Pancreas (tissue), 10 donors: Measurements from ENCODE around the gene CEP72. TPM values are rescaled to one million over a fixed set of nuclear protein-coding genes. Genes with fewer than 3 reads are reported as not detected.
"Not testable (repeated sequence)": the region's sequence is repeated elsewhere in the genome, so short reads cannot be mapped to it uniquely, and the experiment has no call there.

Source experiments
- ATAC-seq, 4 donors: fragments of 200-7000 bp; cut with Tn5 transposase; one replicate each; pipeline versions ENCODE4 v1.8.0 to v1.9.1; 2020; ENCODE audit warnings: mild to moderate bottlenecking in 4 of 4, moderate library complexity in 4 of 4
- DNase-seq, 6 donors: peaks; one replicate each; pipeline ENCODE4 v3.0.0-alpha.2; 2020
- FAIRE-seq: peaks from 2 replicates; lab custom pipeline; 2012; peaks lifted over from hg19 to GRCh38; lab: Jason Lieb, UNC
- H3K27ac ChIP-seq, 4 donors: fragments of 200-600 bp; sonication (generic); 1 replicate in 3 of 4; 2 replicates in 1 of 4; pipeline versions ENCODE4 v1.5.0 to v1.8.0; 2020
- H3K27me3 ChIP-seq, 4 donors: fragments of 200-600 bp; one replicate each; pipeline ENCODE4 v1.8.0; 2021
- H3K36me3 ChIP-seq, 3 donors: fragments of 200-600 bp; sonication (generic) in 1 of 3; one replicate each; pipeline versions ENCODE4 v1.5.0 to v1.8.0; 2020 to 2021
- H3K4me1 ChIP-seq, 3 donors: fragments of 200-600 bp; one replicate each; pipeline ENCODE4 v1.8.0; 2021
- H3K4me3 ChIP-seq, 4 donors: fragments of 200-600 bp; sonication (generic) in 2 of 4; one replicate each; pipeline versions ENCODE4 v1.5.0 to v1.8.0; 2020 to 2021
- H3K9me3 ChIP-seq, 4 donors: fragments of 200-600 bp; one replicate each; pipeline ENCODE4 v1.8.0; 2021
- WGBS, 2 donors: extraction: QIAGEN DNeasy Blood & Tissue Kit; methylation state at CpG; one replicate each; pipeline ENCODE4 v1.1.7; 2013; 5-methylcytosine and 5-hydroxymethylcytosine counted together
- intact Hi-C, 3 donors: fragments of 100-400 bp; cut with DNase I; formaldehyde crosslinking; loops; one replicate each; pipeline versions ENCODE4 v1.11.1 to v1.14.2; 2022
- polyA plus RNA-seq, 2 donors: library from polyadenylated mRNA; stranded (reverse); fragments of 200-250 nt; gene quantifications; one replicate each; pipeline ENCODE4 v1.2.3, GENCODE V29; 2013
- total RNA-seq, 6 donors: library from RNA; stranded (reverse); fragmentation: NEBNext Ultra II Directional in 4 of 6; extraction: Animal tissue kit (Norgen Biotek cat#: 25700) in 4 of 6; gene quantifications; one replicate each; pipeline versions ENCODE4 v1.2.1 to v1.2.4, GENCODE V29; 2021 to 2023
- TF ChIP-seq, protein P1 (sequence below), 4 donors: fragments of 200-600 bp; sonication (generic) in 3 of 4; IDR thresholded peaks; one replicate each; pipeline versions ENCODE4 v1.5.0 to v1.8.0; 2021; ENCODE audit warnings: antibody characterized with exemption in 4 of 4
- donor health status: healthy with polysubstance abuse.
- donor health status: DM: no; HTN: no; CAD: no; lungs with moderate emphysema.
- donor health status: DM: no; HTN: no; CAD: no.
- donor health status: control.
- donor health status: control.
- donor health status: Bipolar disorder and iron deficiency.
- donor health status: DM: yes; HTN: yes; CAD: no.
- donor health status: DM: no; HTN: no; CAD: no.
- donor health status: DM: no; HTN: no; CAD: no.
- donor health status: DM: yes; HTN: yes; CAD: no.

CEP72 gene
- total and polyA plus RNA-seq, 8 donors: 3.5 to 7.5 (median 4.6) TPM

DNA sequence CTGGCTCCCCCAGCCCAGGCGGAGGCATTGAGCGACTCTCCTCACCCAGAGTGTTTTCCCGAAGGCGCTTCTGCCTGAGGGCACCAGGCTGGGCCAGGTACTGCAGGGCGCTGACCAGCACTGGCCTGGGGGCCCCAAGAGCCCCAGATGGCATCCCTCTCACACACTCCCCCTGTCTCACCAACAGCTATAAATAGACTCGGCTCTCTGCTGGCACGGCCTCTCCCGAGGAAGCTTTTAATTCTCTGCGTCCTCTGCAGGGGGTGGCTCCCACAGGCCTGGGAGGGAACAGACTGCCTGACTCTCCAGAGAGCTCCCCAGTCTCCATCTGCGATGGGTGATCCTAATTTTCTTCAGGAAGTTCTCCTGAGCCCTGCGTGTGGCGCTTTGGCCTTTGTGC lies 78.2 kb downstream of the CEP72 start:
- H3K27ac ChIP-seq, DNase-seq, H3K27me3 ChIP-seq, H3K4me1 ChIP-seq, H3K36me3 ChIP-seq, H3K4me3 ChIP-seq, FAIRE-seq, H3K9me3 ChIP-seq, intact Hi-C loops: not testable (repeated sequence)
- WGBS, 2 donors: no CpG with 5 or more reads among the region's 12 CpGs
- peak in 3 of 4 donors; percentile 4 to 14 (median 10) for ATAC-seq

DNA sequence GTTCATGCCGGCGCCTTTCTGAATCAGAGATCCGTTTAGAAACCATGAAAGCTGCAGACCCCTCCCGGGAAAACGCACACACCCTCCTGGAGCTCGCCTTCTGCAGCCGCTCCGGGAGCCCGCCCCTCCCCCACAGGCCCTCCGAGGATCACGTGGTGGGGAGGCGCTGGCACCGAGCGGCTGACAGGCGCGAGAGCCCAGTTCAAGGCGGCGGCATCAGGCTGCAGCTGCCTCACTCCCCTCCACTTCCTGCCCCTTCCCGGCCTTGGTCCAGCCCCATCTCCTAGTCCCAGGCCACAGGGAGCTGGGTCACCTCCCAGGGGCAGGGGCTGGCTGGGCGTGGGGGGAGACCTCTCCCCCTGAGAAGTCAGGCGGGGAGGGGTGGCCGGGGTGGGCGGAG lies 78.9 kb downstream of the CEP72 start:
- intact Hi-C loops, H3K27me3 ChIP-seq, H3K4me1 ChIP-seq, H3K36me3 ChIP-seq, FAIRE-seq, H3K27ac ChIP-seq, H3K9me3 ChIP-seq, H3K4me3 ChIP-seq: not testable (repeated sequence)
- no CpG with 5 or more reads among the region's 23 CpGs for WGBS, 2 donors
- peak in 1 of 6 donors; percentile 48 for DNase-seq
- peak in 3 of 4 donors; percentile 63 to 70 (median 69) for ATAC-seq

- ATAC-seq: no peak
- TF ChIP-seq, protein P1, sequence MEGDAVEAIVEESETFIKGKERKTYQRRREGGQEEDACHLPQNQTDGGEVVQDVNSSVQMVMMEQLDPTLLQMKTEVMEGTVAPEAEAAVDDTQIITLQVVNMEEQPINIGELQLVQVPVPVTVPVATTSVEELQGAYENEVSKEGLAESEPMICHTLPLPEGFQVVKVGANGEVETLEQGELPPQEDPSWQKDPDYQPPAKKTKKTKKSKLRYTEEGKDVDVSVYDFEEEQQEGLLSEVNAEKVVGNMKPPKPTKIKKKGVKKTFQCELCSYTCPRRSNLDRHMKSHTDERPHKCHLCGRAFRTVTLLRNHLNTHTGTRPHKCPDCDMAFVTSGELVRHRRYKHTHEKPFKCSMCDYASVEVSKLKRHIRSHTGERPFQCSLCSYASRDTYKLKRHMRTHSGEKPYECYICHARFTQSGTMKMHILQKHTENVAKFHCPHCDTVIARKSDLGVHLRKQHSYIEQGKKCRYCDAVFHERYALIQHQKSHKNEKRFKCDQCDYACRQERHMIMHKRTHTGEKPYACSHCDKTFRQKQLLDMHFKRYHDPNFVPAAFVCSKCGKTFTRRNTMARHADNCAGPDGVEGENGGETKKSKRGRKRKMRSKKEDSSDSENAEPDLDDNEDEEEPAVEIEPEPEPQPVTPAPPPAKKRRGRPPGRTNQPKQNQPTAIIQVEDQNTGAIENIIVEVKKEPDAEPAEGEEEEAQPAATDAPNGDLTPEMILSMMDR (IDR thresholded peaks at IDR 0.05): no peak
- no peak for FAIRE-seq
- Histone ChIP-seq H3K4me3 (peak overlapping the region in 3 of 4 donors; percentile 27 to 65 (median 43)), H3K27me3 (no peaks in the 10 kb centered on the region), H3K9me3 (no peaks in the 10 kb centered on the region), H3K36me3 (no peaks in the 10 kb centered on the region), H3K4me1 (no peaks in the 10 kb centered on the region), H3K27ac (no peak overlapping the region)
- WGBS, 2 donors: 15 to 18% methylated on average over 2 of the region's 2 CpGs
- intact Hi-C loops: no loop called here
- peak in 1 of 6 donors; percentile 20 for DNase-seq
These were observed 79.8 kb downstream of the CEP72 start for GRCh38 chr5:691817-692528.

DNA sequence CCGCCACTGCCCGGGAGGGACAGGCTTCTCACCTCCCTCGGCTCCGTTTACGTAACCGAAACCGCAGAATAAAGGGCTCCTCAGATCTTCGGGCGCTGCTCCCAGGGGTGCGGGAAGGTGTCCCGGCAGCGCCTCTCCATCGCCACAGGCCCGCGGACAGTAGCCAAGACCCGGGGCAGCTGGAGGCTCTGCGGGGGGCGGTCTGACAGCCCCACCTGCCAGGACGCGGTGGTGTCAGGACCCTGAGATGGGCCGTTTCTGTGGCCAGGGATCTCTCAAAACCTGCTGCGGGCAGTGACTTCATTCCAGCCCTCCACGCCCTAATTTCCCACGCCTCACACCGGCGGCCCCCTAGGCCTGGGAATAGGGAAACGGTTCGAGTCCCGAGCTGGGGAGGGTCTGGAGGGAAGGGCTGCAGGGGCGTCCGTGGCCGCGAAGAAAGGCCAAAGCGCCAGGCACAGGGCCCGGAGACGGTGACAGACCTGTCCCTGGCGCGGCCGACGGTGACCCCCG lies 80.4 kb downstream of the CEP72 start:
- H3K9me3 ChIP-seq, intact Hi-C loops, H3K4me1 ChIP-seq, H3K36me3 ChIP-seq, FAIRE-seq, H3K27me3 ChIP-seq: not testable (repeated sequence)
- H3K27ac ChIP-seq: peak overlapping the region in 1 of 4 donors; percentile 8
- ATAC-seq (peak; percentile 10 to 26 (median 11)), DNase-seq (peak in 5 of 6 donors; percentile 20 to 66 (median 63))
- H3K4me3 ChIP-seq: peak overlapping the region; percentile 27 to 65 (median 49)
- 0 to 1% methylated on average over 16 to 41 of the region's 41 CpGs for WGBS, 2 donors

DNA sequence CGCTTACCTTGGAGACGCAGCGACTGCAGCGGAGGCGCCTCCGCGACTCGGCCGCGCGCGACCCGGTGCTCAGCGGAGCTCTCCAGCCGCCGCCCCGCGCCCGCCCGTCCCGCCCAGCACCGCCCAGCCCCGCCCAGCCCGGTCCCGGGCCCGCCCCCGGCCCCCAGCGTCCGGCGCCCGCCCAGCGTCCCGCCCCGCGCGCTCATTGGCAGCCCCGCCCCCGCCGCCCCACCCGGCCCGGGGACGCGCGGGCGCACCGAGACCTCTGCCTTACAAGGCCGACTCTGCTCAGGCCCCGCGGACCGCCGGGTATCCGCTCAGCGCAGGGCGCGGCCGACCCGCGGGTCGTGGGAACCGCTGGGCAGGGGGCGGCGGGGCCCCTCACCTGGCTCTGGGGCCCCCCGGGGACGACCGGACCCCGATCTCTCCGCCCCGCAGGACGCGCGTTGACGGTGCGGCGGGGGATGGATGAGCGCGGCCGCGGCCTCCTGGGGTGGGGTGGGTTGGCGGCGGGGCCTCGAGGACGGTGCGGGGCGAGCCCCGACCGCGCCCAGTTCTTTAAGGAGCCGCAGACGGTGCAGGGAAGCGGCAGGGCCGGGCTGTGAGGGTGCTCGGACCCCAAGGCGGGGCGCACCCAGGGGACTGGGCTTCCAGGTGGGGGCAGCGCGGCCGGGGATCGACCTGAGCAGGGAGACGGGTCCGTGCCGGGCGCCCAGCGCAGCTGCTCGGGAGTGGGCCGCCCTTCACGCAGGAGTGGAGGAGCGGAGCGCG lies 81.3 kb downstream of the CEP72 start, which contains the start of gene TPPP:
TPPP (minus strand) TSS at position 82 of the 771 bp plus-strand sequence. CDS start 15,292 bp downstream, outside the sequence.
- H3K36me3 ChIP-seq, H3K4me1 ChIP-seq, FAIRE-seq, H3K9me3 ChIP-seq, H3K27me3 ChIP-seq, intact Hi-C loops: not testable (repeated sequence)
- ATAC-seq: peak; percentile 87 to 93 (median 90)
- 0 to 1% methylated on average over 13 to 90 of the region's 109 CpGs for WGBS, 2 donors
- H3K27ac ChIP-seq: peak within 1 kb of the TSS in 2 of 4 donors; percentile 12 to 68
- peak within 1 kb of the TSS; percentile 27 to 65 (median 49) for H3K4me3 ChIP-seq
- peak; percentile 85 to 99 (median 92) for DNase-seq

DNA sequence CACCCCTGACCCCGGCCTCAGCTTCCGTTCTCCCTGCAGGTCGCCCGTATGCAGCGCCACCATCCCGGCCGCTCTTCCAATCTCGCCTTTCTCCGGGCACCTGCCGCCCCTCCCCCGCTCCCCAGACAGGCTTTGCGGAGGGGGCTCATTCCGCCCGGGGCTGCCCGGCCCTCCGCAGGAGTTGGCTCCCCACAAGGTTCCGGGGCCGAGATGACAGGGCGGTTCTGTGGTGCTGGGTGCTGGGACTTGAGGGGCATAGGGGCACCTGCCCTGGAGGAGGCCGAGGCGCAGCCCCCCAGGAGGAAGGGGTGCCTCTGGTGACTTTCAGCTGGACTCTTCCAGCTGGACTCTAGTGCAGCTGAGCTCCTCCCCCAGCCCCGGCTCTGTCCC lies 81.9 kb downstream of the CEP72 start:
- H3K4me1 ChIP-seq, H3K9me3 ChIP-seq, H3K27ac ChIP-seq, H3K36me3 ChIP-seq, intact Hi-C loops, H3K27me3 ChIP-seq, FAIRE-seq: not testable (repeated sequence)
- WGBS, 2 donors: 0 to 7% methylated on average over 9 to 14 of the region's 22 CpGs
- DNase-seq: peak in 5 of 6 donors; percentile 31 to 73 (median 66)
- H3K4me3 ChIP-seq: peak overlapping the region in 3 of 4 donors; percentile 43 to 65 (median 44)
- ATAC-seq: peak; percentile 11 to 42 (median 24)

DNA sequence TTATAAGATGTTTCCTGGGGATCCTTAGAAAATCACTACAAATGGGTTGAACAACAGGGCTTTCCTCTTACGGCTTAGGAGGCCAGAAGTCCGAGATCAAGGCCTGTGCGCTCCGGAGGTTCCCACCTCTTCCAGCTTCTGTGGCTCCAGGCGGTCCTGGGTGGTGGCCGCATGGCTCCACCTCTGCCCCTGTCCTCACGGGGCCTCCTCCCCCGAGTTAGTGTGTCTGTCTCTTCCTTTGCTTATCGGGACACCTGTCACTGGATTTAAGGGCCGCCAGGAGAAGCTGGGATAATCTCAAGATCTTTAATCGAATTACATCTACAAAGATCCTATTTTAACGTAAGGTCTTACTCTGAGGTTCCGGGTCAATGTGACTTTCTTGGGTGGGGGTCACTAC lies 83.3 kb downstream of the CEP72 start:
- H3K36me3 ChIP-seq, H3K9me3 ChIP-seq, FAIRE-seq, intact Hi-C loops, H3K4me1 ChIP-seq, H3K27ac ChIP-seq, H3K4me3 ChIP-seq, ATAC-seq, H3K27me3 ChIP-seq: not testable (repeated sequence)
- WGBS, 2 donors: 91 to 93% methylated on average over 3 to 9 of the region's 13 CpGs
- peak in 1 of 6 donors; percentile 8 for DNase-seq

DNA sequence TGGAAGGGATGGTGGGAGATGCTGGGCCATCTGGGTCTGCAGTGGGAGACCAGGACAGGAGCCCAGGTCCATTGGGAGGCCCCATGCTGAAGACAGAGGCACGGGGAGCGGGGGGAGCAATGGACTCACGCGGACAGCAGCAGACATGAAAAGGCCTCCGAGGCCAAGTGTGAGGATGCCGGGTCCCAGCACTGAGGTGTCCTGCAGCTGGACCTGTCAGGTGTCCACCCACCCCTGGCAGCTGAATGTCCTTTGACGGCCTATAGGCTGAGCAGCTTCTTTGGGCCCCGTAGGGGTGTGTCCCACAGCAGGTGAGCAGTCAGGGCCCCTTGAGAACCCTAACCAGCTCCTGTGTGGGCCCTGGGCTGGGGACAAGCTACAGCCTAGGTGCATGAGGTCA lies 84.1 kb downstream of the CEP72 start:
- intact Hi-C loops, FAIRE-seq, H3K9me3 ChIP-seq, H3K36me3 ChIP-seq, H3K4me3 ChIP-seq, H3K4me1 ChIP-seq, H3K27ac ChIP-seq, H3K27me3 ChIP-seq, ATAC-seq: not testable (repeated sequence)
- WGBS, 2 donors: 86 to 100% methylated on average over 1 to 6 of the region's 8 CpGs
- DNase-seq: peak in 1 of 6 donors; percentile 27

- H3K27ac ChIP-seq, ATAC-seq, H3K4me3 ChIP-seq, intact Hi-C loops, H3K9me3 ChIP-seq, H3K36me3 ChIP-seq, H3K4me1 ChIP-seq, FAIRE-seq, H3K27me3 ChIP-seq: not testable (repeated sequence)
- DNase-seq: peak in 1 of 6 donors; percentile 40
- WGBS, 2 donors: 85 to 91% methylated on average over 12 to 18 of the region's 21 CpGs
These were observed 84.9 kb downstream of the CEP72 start for GRCh38 chr5:696753-697702.
